DOHH2 (cell line): Measurements from ENCODE around the gene IFRD2.

Source experiments
- H3F3A ChIP-seq: fragments of 200-600 bp; sonication (generic), shearing (Covaris generic); 2 replicates; pipeline ENCODE4 v1.6.0; 2016; ENCODE audit warnings: antibody characterized with exemption, mild to moderate bottlenecking; ENCODE audit not compliant: control insufficient read depth, insufficient read depth
- H3K27ac ChIP-seq: fragments of 200-600 bp; sonication (generic); 2 replicates; pipeline ENCODE4 v1.5.1; 2014; ENCODE audit warnings: low read depth, mild to moderate bottlenecking, low read length, moderate library complexity
- H3K27me3 ChIP-seq: fragments of 200-600 bp; sonication (generic); 2 replicates; pipeline ENCODE4 v1.6.1; 2014; ENCODE audit warnings: mild to moderate bottlenecking, low read length, mixed read lengths; ENCODE audit not compliant: control insufficient read depth
- H3K36me3 ChIP-seq: fragments of 200-600 bp; sonication (generic); 2 replicates; pipeline ENCODE4 v1.6.1; 2014; ENCODE audit warnings: mild to moderate bottlenecking, low read length, moderate library complexity, mixed read lengths; ENCODE audit not compliant: control insufficient read depth
- H3K4me1 ChIP-seq: fragments of 200-600 bp; sonication (generic); 2 replicates; pipeline ENCODE4 v1.6.1; 2014; ENCODE audit warnings: mild to moderate bottlenecking, low read length, mixed read lengths; ENCODE audit not compliant: control insufficient read depth
- H3K4me2 ChIP-seq: fragments of 200-600 bp; sonication (generic); 2 replicates; pipeline ENCODE4 v1.6.0; 2014; ENCODE audit warnings: mild to moderate bottlenecking, low read length, moderate library complexity
- H3K4me3 ChIP-seq: fragments of 200-600 bp; sonication (generic); 2 replicates; pipeline ENCODE4 v1.5.1; 2014; ENCODE audit warnings: mild to moderate bottlenecking, low read length, mixed read lengths
- H3K79me2 ChIP-seq: fragments of 200-600 bp; sonication (generic); 2 replicates; pipeline ENCODE4 v1.6.1; 2014; ENCODE audit warnings: mild to moderate bottlenecking, low read length, mixed read lengths; ENCODE audit not compliant: control insufficient read depth
- H3K9me2 ChIP-seq: fragments of 200-600 bp; sonication (generic); replicated peaks from 2 replicates; pipeline ENCODE4 v1.6.1; 2014; ENCODE audit warnings: mild to moderate bottlenecking, low read length, mixed read lengths; ENCODE audit not compliant: control insufficient read depth
- H3K9me3 ChIP-seq: fragments of 200-600 bp; sonication (generic); 2 replicates; pipeline ENCODE4 v1.6.1; 2014; ENCODE audit warnings: antibody characterized with exemption, low read length, mixed read lengths; ENCODE audit not compliant: control insufficient read depth, insufficient read depth
- H4K20me1 ChIP-seq: fragments of 200-600 bp; sonication (generic); 2 replicates; pipeline ENCODE4 v1.6.0; 2014; ENCODE audit warnings: low read depth, mild to moderate bottlenecking, antibody characterized with exemption, low read length, moderate library complexity; ENCODE audit not compliant: control insufficient read depth, insufficient read depth
- CTCF ChIP-seq: fragments of 200-600 bp; sonication (generic); IDR thresholded peaks from one replicate; pipeline ENCODE4 v1.5.1; 2014; ENCODE audit warnings: antibody characterized with exemption, mild to moderate bottlenecking, low read depth, low read length; ENCODE audit not compliant: poor library complexity, severe bottlenecking
- EZH2phosphoT487 ChIP-seq: fragments of 200-600 bp; sonication (generic); IDR thresholded peaks from 2 replicates; pipeline ENCODE4 v1.6.1; 2017; ENCODE audit warnings: borderline replicate concordance, mild to moderate bottlenecking, antibody characterized with exemption, low read length, moderate library complexity, mixed read lengths

The IFRD2 gene

GRCh38 chr3:50324351-50325112 lies 32.3 kb upstream of the IFRD2 start:
- Histone ChIP-seq H3K9me3 (no peaks in the 10 kb centered on the region), H3K27ac (no peak overlapping the region), H3K79me2 (peaks cover 24% of the 10 kb centered on the region), H3K9me2 (no peaks in the 10 kb centered on the region), H3K4me2 (no peak overlapping the region), H3K4me1 (peaks cover 38% of the 10 kb centered on the region), H3K4me3 (no peak overlapping the region), H3K36me3 (peaks cover 32% of the 10 kb centered on the region), H3K27me3 (no peaks in the 10 kb centered on the region), H4K20me1 (no peaks in the 10 kb centered on the region), H3F3A (peaks cover 9% of the 10 kb centered on the region)
- TF ChIP-seq CTCF (peak; percentile 90), EZH2phosphoT487 (no peak)

- Histone ChIP-seq H3K4me2 (no peak overlapping the region), H3K9me3 (no peaks in the 10 kb centered on the region), H3K27me3 (no peaks in the 10 kb centered on the region), H4K20me1 (no peaks in the 10 kb centered on the region), H3F3A (peaks cover 4% of the 10 kb centered on the region), H3K36me3 (peaks cover 31% of the 10 kb centered on the region), H3K27ac (no peak overlapping the region), H3K4me1 (peaks cover 34% of the 10 kb centered on the region), H3K4me3 (no peak overlapping the region), H3K9me2 (no peaks in the 10 kb centered on the region), H3K79me2 (peaks cover 24% of the 10 kb centered on the region)
- TF ChIP-seq EZH2phosphoT487 (no peak), CTCF (no peak)
Measured at GRCh38 chr3:50323614-50324199, 31.5 kb upstream of the IFRD2 start.

GRCh38 chr3:50323092-50323600 lies 30.9 kb upstream of the IFRD2 start:
- Histone ChIP-seq H3K27ac (no peak overlapping the region), H3F3A (no peaks in the 10 kb centered on the region; the same call in 1 of the 2 replicates), H3K79me2 (peaks cover 24% of the 10 kb centered on the region), H3K9me2 (no peaks in the 10 kb centered on the region), H3K4me3 (no peak overlapping the region), H3K9me3 (no peaks in the 10 kb centered on the region), H3K27me3 (no peaks in the 10 kb centered on the region), H4K20me1 (no peaks in the 10 kb centered on the region), H3K36me3 (peaks cover 35% of the 10 kb centered on the region), H3K4me2 (no peak overlapping the region), H3K4me1 (peaks cover 29% of the 10 kb centered on the region)
- TF ChIP-seq EZH2phosphoT487 (no peak), CTCF (no peak)
